Measurements from ENCODE around the gene ANXA2R. TPM values are rescaled to one million over a fixed set of nuclear protein-coding genes. Genes with fewer than 3 reads are reported as not detected.

ANXA2R gene
- total and polyA plus RNA-seq, 2 of the 13 experiments (the other 11 are each of a cell fraction or from before 2014, with no cell fraction given), result 0.95 to 1.3 TPM

GRCh38 chr5:43039471-43040286, 440 bp downstream of the ANXA2R start (continued):
- 0 out of 2 replicates have a peak, but pooled peaks have one; percentile 52 for TF ChIP-seq ZNF784 (CRISPR knock-in tag; IDR thresholded peaks at IDR 0.05; ENCODE audit: borderline replicate concordance)
- TF ChIP-seq PHF21A (CRISPR knock-in tag; IDR thresholded peaks at IDR 0.05), result peak; percentile 67
- peak; percentile 60 for TF ChIP-seq ZNF781 (CRISPR knock-in tag; IDR thresholded peaks at IDR 0.05; ENCODE audit: borderline replicate concordance, not compliant biosample characterization)
- TF ChIP-seq WIZ (CRISPR knock-in tag; IDR thresholded peaks at IDR 0.05), result no peak
- TF ChIP-seq PPARG (CRISPR knock-in tag; conservative IDR thresholded peaks at IDR 0.05), result no peak
- TF ChIP-seq ATM (IDR thresholded peaks at IDR 0.05; ENCODE audit: borderline replicate concordance), result no peak
- TF ChIP-seq PHF5A (CRISPR knock-in tag; IDR thresholded peaks at IDR 0.05; ENCODE audit: low read depth, unreplicated experiment), result no peak
- TF ChIP-seq ZNF33A (CRISPR knock-in tag; IDR thresholded peaks at IDR 0.05; ENCODE audit: borderline replicate concordance), result no peak
- TF ChIP-seq HOXA7 (CRISPR knock-in tag; IDR thresholded peaks at IDR 0.05), result no peak
- TF ChIP-seq NFE2L1 (CRISPR knock-in tag; IDR thresholded peaks at IDR 0.05; ENCODE audit: borderline replicate concordance), result no peak
- peak; percentile 60; the same call in 1 of the 2 replicates for TF ChIP-seq POGK (CRISPR knock-in tag; conservative IDR thresholded peaks at IDR 0.05)
- TF ChIP-seq SP5 (CRISPR knock-in tag; IDR thresholded peaks at IDR 0.05; ENCODE audit: borderline replicate concordance, low read depth), result no peak
- no peak for TF ChIP-seq PBX3 (CRISPR knock-in tag; IDR thresholded peaks at IDR 0.05; ENCODE audit: borderline replicate concordance)
- no peak for TF ChIP-seq PCBP2 (optimal IDR thresholded peaks at IDR 0.05; ENCODE audit: low read depth, low read length, poor library complexity, severe bottlenecking)
- no peak for TF ChIP-seq ZSCAN12 (CRISPR knock-in tag; IDR thresholded peaks at IDR 0.05)
- no peak for TF ChIP-seq FLYWCH1 (CRISPR knock-in tag; IDR thresholded peaks at IDR 0.05)
- no peak for TF ChIP-seq ZC3H13 (CRISPR knock-in tag; IDR thresholded peaks at IDR 0.05)
- no peak for TF ChIP-seq ZNF101 (CRISPR knock-in tag; IDR thresholded peaks at IDR 0.05; ENCODE audit: borderline replicate concordance, low read depth)
- TF ChIP-seq XBP1 (CRISPR knock-in tag; IDR thresholded peaks at IDR 0.05), result no peak
- TF ChIP-seq AGO1 (IDR thresholded peaks at IDR 0.05; ENCODE audit: low read depth, low read length, poor library complexity, severe bottlenecking), result no peak
- no peak for TF ChIP-seq ZNF484 (CRISPR knock-in tag; IDR thresholded peaks at IDR 0.05; ENCODE audit: borderline replicate concordance, low read depth)
- no peak for TF ChIP-seq ZNF451 (CRISPR knock-in tag; IDR thresholded peaks at IDR 0.05)
- TF ChIP-seq GRHL1 (CRISPR knock-in tag; conservative IDR thresholded peaks at IDR 0.05), result no peak
- TF ChIP-seq PHB2 (IDR thresholded peaks at IDR 0.05; ENCODE audit: partially characterized antibody), result no peak
- TF ChIP-seq ZNF343 (CRISPR knock-in tag; IDR thresholded peaks at IDR 0.05), result no peak
